CD4-positive, alpha-beta T cell (primary cell): ENCODE measurements around the gene PRKAR1A. TPM values are rescaled to one million over a fixed set of nuclear protein-coding genes. Genes with fewer than 3 reads are reported as not detected.

Experiments
- ATAC-seq: fragments of 200-7000 bp; cut with Tn5 transposase; one replicate; pipeline ENCODE4 v1.10.0; 2022; ENCODE audit warnings: mild to moderate bottlenecking; ENCODE audit not compliant: poor library complexity
- CTCF ChIA-PET: fragments of 350-600 bp; sonication (Branson Sonifier 250); formaldehyde crosslinking; loops from one replicate; lab custom pipeline; 2021; ENCODE audit warnings: antibody characterized with exemption, inconsistent platforms; lab: Charles Lee
- POLR2A ChIA-PET: fragments of 350-600 bp; sonication (Branson Sonifier 250); formaldehyde crosslinking; loops from one replicate; lab custom pipeline; 2021; ENCODE audit warnings: antibody characterized with exemption, inconsistent platforms; lab: Charles Lee
- DNase-seq, 14 experiments: peaks; one replicate each; pipeline ENCODE4 v3.0.0-alpha.2; 2013 to 2020; ENCODE audit warnings: mixed read lengths in 2 of 14
- H3K27ac ChIP-seq, 2 donors: one replicate each; pipeline versions ENCODE4 v1.5.1 to v1.7.0; 2013; ENCODE audit warnings: low read length in 2 of 2, low read depth in 1 of 2, mild to moderate bottlenecking in 1 of 2
- H3K27me3 ChIP-seq, 2 experiments: 1 replicate in 1 of 2; 2 replicates in 1 of 2; pipeline versions ENCODE4 v1.6.1 to v1.7.0; 2013; ENCODE audit warnings: low read length in 2 of 2, control low read depth in 1 of 2, mild to moderate bottlenecking in 1 of 2, moderate library complexity in 1 of 2; ENCODE audit not compliant: insufficient read depth in 2 of 2, control insufficient read depth in 1 of 2
- H3K36me3 ChIP-seq: one replicate; pipeline ENCODE4 v1.6.1; 2013; ENCODE audit warnings: low read length, control low read depth; ENCODE audit not compliant: insufficient read depth
- H3K4me1 ChIP-seq: one replicate; pipeline ENCODE4 v1.6.1; 2013; ENCODE audit warnings: low read length, control low read depth; ENCODE audit not compliant: insufficient read depth
- H3K4me3 ChIP-seq: one replicate; pipeline ENCODE4 v1.5.1; 2013; ENCODE audit warnings: mild to moderate bottlenecking, low read length, moderate library complexity
- H3K9me3 ChIP-seq, 2 experiments: 1 replicate in 1 of 2; 2 replicates in 1 of 2; pipeline versions ENCODE4 v1.6.1 to v1.7.0; 2013; ENCODE audit warnings: low read length in 2 of 2, mild to moderate bottlenecking in 2 of 2, control low read depth in 1 of 2, moderate library complexity in 1 of 2; ENCODE audit not compliant: control insufficient read depth in 1 of 2, insufficient read depth in 1 of 2
- H3K27ac Mint-ChIP-seq: one replicate; pipeline ENCODE4 v1.8.0; 2020; ENCODE audit warnings: mixed read lengths
- H3K27me3 Mint-ChIP-seq: one replicate; pipeline ENCODE4 v1.8.0; 2021; ENCODE audit warnings: mixed read lengths
- H3K36me3 Mint-ChIP-seq: one replicate; pipeline ENCODE4 v1.8.0; 2021; ENCODE audit warnings: low read depth, mixed read lengths
- H3K4me1 Mint-ChIP-seq: one replicate; pipeline ENCODE4 v1.8.0; 2021; ENCODE audit warnings: low read depth, mixed read lengths
- H3K4me3 Mint-ChIP-seq: one replicate; pipeline ENCODE4 v1.8.0; 2020; ENCODE audit warnings: mild to moderate bottlenecking, mixed read lengths
- H3K9me3 Mint-ChIP-seq: one replicate; pipeline ENCODE4 v1.8.0; 2020; ENCODE audit warnings: mixed read lengths
- CTCF ChIP-seq: fragments of 200-600 bp; IDR thresholded peaks from one replicate; pipeline ENCODE4 v1.8.0; 2022; ENCODE audit warnings: antibody characterized with exemption, mild to moderate bottlenecking
- intact Hi-C, 2 experiments: fragments of 100-400 bp; cut with DNase I in 1 of 2; cut with micrococcal nuclease in 1 of 2; formaldehyde crosslinking; loops; one replicate each; pipeline versions ENCODE4 v1.15.1 to v1.9.0; 2023 to 2025; cut with DNase I, micrococcal nuclease
- total RNA-seq, 174 experiments: library from RNA in 2 of 174; stranded (reverse) in 2 of 174; gene quantifications; one replicate each; pipeline ENCODE4 v1.2.3 and lab custom pipeline; 2021 to 2026

Gene PRKAR1A
- total RNA-seq, 2 experiments from 2014 or later: 88.8 to 89.1 TPM

DNA sequence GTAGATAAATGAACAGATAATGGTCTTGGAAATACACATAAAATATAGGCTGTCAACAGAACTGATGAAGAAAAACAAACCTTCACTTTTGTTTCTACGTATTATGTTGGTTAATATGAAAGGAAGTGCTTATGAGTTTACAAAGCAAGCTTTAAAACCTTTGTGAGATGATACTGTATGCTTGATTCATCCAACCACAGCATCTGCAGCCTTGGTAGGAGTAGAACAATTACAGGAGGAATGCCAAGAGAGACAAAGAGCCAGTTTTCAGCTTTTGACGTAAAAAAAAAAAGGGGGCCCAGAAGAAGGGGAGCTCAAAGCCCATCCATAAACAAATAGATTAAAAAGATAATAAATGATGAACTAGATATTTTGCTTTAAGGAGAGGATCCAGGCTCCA lies 75.6 kb downstream of the PRKAR1A start:
- intact Hi-C loops: no loop called here

DNA sequence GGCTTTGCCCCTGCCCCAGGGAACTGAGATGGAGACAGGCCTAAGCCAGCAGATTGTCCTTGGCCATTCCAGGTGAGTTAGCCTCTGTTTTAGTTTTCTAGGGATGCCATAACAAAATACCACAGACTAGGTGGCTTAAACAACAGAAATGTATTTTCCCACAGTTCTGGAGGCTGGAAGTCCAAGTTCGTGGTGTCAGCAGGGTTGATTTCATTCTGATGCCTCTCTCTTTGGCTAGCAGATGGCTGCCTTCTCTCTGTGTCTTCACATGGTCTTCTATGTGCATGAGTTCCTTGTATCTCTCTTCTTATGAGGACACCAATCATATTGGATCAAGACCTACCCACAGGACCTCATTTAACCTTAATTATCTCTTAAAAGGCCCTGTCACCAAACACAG lies 76.1 kb downstream of the PRKAR1A start:
- H3K9me3 Mint-ChIP-seq: peaks cover 7% of the 10 kb centered on the region
- DNase-seq (no peak), ATAC-seq (no peak)
- peaks cover 0 to 9% of the 10 kb centered on the region in 2 experiments for H3K9me3 ChIP-seq
- ChIA-PET POLR2A (no interaction called here), CTCF (no interaction called here)
- H3K4me3 ChIP-seq: no peak overlapping the region
- H3K4me3 Mint-ChIP-seq: no peak overlapping the region
- H3K27me3 ChIP-seq: peaks cover 0 to 21% of the 10 kb centered on the region in 2 experiments
- intact Hi-C loops: no loop called here
- TF ChIP-seq CTCF: no peak
- H3K27me3 Mint-ChIP-seq: peaks cover 37% of the 10 kb centered on the region
- H3K36me3 Mint-ChIP-seq: no peaks in the 10 kb centered on the region
- H3K4me1 Mint-ChIP-seq: no peaks in the 10 kb centered on the region
- no peak overlapping the region for H3K27ac ChIP-seq
- no peaks in the 10 kb centered on the region for H3K36me3 ChIP-seq
- H3K27ac Mint-ChIP-seq: no peak overlapping the region
- no peaks in the 10 kb centered on the region for H3K4me1 ChIP-seq

More for the DNA sequence above, 75.6 kb downstream of the PRKAR1A start:
- Mint-ChIP-seq H3K36me3 (no peaks in the 10 kb centered on the region), H3K4me3 (no peak overlapping the region), H3K9me3 (peaks cover 7% of the 10 kb centered on the region), H3K27me3 (peaks cover 31% of the 10 kb centered on the region), H3K27ac (no peak overlapping the region), H3K4me1 (no peaks in the 10 kb centered on the region)
- H3K27ac ChIP-seq: no peak overlapping the region
- H3K9me3 ChIP-seq: peaks cover 0 to 9% of the 10 kb centered on the region in 2 experiments
- ChIA-PET POLR2A (no interaction called here), CTCF (no interaction called here)
- TF ChIP-seq CTCF: no peak
- no peak for DNase-seq
- H3K4me1 ChIP-seq: no peaks in the 10 kb centered on the region
- peaks cover 0 to 16% of the 10 kb centered on the region in 2 experiments for H3K27me3 ChIP-seq
- no peak overlapping the region for H3K4me3 ChIP-seq
- ATAC-seq: no peak
- H3K36me3 ChIP-seq: no peaks in the 10 kb centered on the region

- Histone ChIP-seq H3K36me3 (no peaks in the 10 kb centered on the region), H3K9me3 (peaks cover 0 to 9% of the 10 kb centered on the region in 2 experiments), H3K27ac (no peak overlapping the region), H3K27me3 (peaks cover 5 to 26% of the 10 kb centered on the region in 2 experiments), H3K4me1 (no peaks in the 10 kb centered on the region), H3K4me3 (no peak overlapping the region)
- TF ChIP-seq CTCF: no peak
- H3K27ac Mint-ChIP-seq: no peak overlapping the region
- no peak for ATAC-seq
- ChIA-PET POLR2A (no interaction called here), CTCF (no interaction called here)
- H3K9me3 Mint-ChIP-seq: peaks cover 7% of the 10 kb centered on the region
- DNase-seq: no peak
- H3K4me3 Mint-ChIP-seq: no peak overlapping the region
- H3K27me3 Mint-ChIP-seq: peaks cover 42% of the 10 kb centered on the region
- no peaks in the 10 kb centered on the region for H3K4me1 Mint-ChIP-seq
- no peaks in the 10 kb centered on the region for H3K36me3 Mint-ChIP-seq
- intact Hi-C loops: no loop called here
These were observed 76.9 kb downstream of the PRKAR1A start for GRCh38 chr17:68589086-68589485.
